NCI-H2107 treated with DMSO at 0.1 percent for 48 hours (cell line): ENCODE measurements around the gene UNC93A.
"Not testable (repeated sequence)": the region's sequence is repeated elsewhere in the genome, so short reads cannot be mapped to it uniquely, and the experiment has no call there.

Source experiments
- DNase-seq: peaks from one replicate; lab custom pipeline; 2025; ENCODE audit not compliant: unreplicated experiment; lab: John Stamatoyannopoulos, UW

The UNC93A gene

DNA sequence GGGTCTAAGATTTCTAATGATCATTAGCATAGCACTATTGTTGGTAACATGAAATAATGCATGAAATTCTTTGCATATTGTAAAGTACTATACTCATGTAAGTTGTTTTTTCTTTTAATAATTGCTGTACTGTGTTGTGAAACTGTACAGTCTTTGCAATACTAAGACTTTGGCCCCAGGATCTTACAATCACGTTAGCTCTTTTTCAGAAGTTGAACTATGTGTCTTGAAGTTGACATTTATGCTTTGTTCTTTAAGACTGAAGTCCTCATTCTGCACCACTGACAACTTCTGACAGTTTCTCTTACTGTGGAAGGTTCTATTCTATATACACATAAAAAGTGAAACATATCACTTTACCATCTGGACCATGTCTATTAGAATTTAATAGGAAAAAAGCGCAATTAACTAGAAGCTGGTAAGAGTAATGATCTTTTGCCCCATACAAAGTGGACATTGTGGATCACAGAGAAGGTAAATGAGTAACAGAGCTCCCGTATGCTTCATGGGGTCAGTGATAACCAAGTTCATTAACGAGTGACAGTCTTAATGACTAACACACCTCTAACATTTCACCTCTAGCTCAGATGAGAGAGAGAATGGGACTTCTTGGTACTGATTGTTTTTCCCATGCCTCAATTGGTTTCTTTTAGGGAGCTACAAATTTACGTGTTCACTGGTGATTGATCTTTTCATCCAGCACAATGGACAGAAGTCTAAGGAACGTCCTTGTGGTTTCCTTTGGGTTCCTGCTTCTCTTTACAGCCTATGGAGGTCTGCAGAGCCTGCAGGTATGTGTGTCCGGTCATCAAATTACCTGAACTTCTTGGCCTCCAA lies at the start of gene UNC93A:
Gene UNC93A, plus strand, starts transcription at position 530 of the 837 bp plus-strand sequence. Its CDS starts 175 bp downstream, at position 705.
- DNase-seq: no peak

DNA sequence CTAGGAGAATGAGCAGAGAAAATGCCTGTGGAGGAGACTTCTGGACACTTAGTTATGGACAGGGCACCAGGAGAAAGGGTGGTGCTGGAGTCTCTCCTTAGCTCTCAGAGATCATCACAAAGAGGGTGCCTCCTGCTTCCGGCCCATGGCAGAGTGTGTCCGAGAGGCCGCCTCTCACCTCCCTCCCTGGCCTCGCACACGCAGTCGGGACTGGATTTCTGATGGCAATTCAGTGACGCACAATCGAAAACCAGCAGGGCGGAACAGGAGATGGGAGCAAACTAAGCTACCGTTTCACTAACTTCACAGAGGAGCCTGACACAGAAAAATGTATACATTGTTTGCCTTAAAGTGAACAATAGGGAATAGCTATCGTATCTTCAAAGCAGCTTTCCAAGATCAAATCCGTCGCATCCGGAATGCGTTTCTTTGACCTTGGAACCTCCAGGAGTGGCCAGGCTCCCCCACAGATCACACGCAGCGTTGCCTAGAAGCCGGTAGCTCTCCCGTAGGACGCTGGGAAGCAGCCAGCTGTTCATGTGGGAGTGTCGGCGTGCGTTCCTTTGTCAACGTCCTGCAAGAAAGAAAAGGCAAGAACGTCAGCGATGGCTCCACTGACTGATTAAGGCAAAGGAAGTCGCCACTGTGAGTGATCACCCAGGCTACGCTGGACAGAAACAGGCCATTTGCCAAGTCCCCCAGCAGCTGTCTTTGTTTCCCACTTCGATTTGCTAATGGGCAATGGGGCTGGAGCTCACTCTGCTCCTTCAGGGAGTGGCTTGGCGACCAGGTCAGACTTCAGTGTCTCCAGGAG lies 49.6 kb upstream of the UNC93A start:
- not testable (repeated sequence) for DNase-seq

DNA sequence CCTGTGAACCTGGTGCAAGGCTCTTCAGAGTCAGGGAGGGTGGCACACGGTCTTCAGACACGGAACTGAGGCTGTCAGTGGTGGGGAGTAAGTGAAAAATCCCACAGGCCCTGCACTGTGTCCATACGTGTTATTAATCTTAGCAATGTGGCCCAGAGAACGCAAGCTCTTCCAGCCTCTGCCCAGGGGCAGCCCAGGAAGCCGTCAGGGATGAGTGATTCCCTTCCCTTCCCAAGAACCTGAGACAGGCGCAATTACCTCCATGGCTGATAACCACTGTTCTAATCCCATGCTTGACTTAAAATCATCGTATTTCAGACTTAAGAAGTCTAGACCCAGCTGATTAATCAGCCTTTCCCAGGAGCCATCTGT lies 49.0 kb upstream of the UNC93A start:
- not testable (repeated sequence) for DNase-seq

DNA sequence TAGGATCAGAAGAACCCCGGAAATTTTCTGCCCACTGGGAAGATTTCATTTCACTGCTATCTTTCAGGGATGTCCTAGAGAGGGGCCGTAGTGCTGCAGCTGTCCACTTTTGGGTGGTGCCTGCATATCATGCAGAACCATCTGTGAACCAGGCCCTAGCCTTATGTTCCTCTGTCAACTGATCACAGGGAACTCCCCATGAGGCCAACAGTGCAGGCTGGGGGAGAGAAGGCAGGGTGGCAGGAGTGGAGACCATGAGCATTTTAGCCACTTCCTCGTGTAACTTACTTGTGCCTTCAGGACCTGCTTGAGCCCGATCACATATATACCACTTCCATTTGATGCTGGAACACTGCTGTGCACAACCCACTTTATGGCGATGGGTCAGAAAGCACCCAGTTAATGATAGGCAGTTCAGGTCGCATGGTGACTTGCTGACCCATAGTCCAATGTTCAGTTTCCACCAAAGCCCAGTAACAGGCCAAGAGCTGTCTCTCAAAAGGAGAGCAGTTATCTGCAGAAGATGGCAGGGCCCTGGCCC lies 48.5 kb upstream of the UNC93A start:
- DNase-seq: not testable (repeated sequence)

- no peak for DNase-seq
Measured at GRCh38 chr6:167244064-167244960, 46.8 kb upstream of the UNC93A start.

DNA sequence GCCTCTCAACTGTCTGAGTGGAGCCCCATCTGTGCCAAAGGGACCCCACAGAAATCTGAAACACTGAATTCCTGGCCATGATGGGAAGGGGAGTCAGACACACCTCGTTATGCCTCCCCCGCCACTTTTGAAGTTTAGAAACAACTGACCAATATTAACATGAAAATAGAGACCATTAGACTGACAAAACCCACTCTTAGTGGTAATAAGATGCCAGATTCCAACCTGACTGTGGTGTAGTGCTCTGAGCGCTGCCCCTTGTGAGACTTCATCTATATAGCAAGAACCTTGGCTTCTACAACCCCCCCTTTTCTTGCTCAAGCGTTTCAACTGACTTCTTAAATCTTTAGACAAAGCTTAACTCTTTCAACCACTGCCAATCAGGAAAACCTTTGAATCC lies 46.1 kb upstream of the UNC93A start:
- no peak for DNase-seq

GRCh38 chr6:167245591-167245990 lies 45.5 kb upstream of the UNC93A start:
- DNase-seq: no peak

DNA sequence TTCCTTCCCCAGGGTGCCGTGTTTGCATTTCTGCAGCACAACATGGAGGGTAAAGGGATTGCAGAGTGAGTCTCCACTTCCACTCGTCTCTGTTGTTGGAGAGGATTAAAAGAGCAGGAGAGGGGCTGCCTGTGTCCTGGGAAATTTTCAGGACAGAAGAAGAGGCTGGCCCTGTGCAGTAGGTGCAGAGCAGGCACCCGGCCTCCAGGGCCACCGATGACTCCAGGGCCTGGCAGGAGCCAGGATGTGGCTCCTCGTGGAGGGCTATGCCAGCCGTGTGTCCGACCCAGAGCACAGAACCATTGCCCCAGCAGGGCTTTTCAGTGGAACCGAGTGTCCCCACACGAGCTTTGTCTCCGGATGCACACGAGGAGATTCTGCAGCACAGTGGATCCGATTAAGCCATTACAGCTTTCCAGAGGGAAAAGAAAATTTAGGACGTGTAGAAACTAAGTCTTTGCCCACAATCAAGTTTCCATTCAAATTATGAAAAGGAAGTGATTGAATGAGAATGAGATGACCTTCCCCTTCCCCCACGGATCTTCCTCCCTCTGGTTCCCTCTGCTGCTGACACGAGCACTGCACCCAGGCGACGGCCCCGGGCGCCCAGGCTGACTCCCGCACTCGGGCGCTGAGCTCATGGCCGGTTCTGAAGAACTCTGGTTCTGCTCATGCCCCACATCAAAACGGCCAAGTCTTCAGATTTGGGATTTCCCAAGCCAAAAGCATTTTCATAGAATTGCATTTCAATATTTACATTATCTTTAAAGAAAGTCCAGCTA lies 43.1 kb upstream of the UNC93A start:
- no peak for DNase-seq

DNA sequence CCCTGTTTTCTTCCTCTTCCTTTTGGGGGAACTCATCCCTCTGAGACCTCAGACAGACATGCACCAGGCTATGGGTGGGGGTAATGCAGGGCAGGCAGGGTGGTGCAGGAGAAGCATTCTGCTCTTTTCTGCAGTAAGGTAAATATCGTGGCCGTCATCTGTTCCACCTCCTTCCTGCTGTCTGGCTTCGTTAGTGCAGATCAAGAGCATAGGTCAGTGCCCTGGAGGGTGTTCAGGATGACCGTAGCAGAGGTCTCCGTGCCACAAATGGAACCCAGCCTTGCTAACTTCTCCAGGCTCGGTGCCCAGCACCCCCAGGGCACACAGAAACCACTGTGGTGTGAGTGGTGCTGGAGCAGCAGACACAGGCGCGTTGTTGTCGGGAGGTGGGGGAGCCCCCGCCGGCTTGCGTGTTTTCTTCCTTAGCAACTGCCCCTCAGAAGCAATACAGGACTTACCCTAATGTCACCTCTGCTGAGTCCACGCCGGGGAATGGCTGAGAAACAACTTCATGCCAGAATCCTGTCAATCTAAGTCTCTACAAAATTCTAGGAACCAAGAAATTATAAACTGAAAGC lies 42.1 kb upstream of the UNC93A start:
- not testable (repeated sequence) for DNase-seq

GRCh38 chr6:167252271-167252670 lies 38.8 kb upstream of the UNC93A start:
- no peak for DNase-seq

- DNase-seq: no peak
Measured at GRCh38 chr6:167255918-167256553, 35.1 kb upstream of the UNC93A start.

DNA sequence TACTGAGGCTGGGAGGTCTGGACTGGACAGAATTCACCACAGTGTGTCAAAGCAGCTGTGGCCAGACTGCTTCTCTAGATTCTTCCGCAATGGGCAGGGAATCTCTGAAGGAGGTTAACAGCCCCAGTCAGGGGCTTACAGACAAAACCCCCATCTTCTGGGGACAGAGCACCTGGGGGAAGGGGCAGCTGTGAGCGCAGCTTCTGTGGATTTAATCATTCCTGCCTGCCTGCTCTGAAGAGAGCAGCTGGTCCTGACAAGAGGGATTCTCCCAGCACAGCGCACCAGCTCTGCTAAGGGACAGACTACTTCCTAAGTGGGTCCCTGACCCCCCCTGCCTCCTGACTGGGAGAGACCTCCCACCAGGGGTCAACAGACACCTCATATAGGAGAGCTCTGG lies 32.5 kb upstream of the UNC93A start:
- no peak for DNase-seq

- DNase-seq: not testable (repeated sequence)
Measured at GRCh38 chr6:167266057-167266829, 24.9 kb upstream of the UNC93A start.

DNA sequence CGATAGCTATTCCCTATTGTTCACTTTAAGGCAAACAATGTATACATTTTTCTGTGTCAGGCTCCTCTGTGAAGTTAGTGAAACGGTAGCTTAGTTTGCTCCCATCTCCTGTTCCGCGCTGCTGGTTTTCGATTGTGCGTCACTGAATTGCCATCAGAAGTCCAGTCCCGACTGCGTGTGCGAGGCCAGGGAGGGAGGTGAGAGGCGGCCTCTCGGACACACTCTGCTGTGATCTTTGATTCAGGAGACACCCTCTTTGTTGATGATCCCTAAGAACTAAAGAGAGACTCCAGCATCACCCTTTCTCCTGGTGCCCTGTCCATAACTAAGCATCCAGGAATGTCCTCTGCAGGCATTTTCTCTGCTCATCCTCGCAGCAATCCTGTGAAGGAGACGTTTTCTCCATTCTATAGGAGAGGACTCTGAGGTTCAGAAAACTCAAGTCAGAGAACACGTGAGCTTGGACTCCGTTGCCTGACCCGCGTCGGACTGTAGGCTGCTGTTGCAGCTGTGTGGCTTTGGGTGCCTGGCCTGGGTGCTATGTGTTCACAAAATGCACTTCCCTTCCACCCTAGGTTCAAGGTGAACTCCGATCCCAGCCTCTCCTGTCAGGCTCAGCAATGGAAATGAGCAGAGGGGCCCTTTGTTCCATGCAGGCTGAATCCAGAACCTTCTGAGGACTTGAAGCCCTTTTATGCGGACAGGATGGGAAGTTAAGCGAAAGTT lies 24.1 kb upstream of the UNC93A start:
- no peak for DNase-seq

- DNase-seq: not testable (repeated sequence)
Measured at GRCh38 chr6:167267556-167267898, 23.6 kb upstream of the UNC93A start.

GRCh38 chr6:167267921-167268401 lies 23.2 kb upstream of the UNC93A start:
- DNase-seq: no peak

DNA sequence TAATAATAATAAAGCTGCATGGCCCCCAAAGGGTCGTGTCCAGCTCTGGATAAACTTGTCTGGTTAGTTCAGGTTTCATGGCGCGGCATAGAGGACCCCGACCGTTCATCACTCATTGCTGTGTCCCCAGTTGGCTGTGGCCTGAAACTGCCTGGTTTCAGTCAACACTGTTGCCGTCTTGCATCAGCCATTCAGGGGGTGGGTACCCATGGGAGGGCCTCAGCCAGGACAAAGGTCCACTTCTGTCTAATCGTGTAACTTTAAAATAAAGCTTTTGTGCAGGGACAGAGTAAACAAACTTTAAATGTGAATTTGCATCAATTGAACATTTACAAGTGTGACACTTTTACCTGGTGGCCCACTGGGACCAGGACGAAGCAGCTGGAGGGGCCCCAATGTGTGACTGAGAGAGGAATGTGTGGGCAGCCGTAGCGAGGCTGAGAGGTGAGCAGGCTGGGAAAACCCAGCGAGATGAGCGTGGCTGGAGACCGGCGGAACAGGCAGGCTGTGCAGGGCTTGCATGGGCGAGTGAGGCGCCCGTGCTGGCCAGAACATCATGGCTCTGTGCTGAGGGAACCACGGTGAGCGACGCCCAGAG lies 22.3 kb upstream of the UNC93A start:
- DNase-seq: no peak
